Large intestine (tissue), 3 donors: Measurements from ENCODE around the gene RTN4IP1. TPM values are rescaled to one million over a fixed set of nuclear protein-coding genes. Genes with fewer than 3 reads are reported as not detected.
A peak's percentile ranks its signal among the peaks of the same experiment; 100 is the strongest.

Experiments
- DNase-seq, 2 donors: peaks; one replicate each; pipeline versions ENCODE4 v3.0.0 to v3.0.0-alpha.2; 2013
- H3K27ac ChIP-seq: one replicate; pipeline ENCODE4 v1.5.1; 2013; ENCODE audit warnings: low read length
- H3K27me3 ChIP-seq: 2 replicates; pipeline ENCODE4 v1.6.1; 2013; ENCODE audit warnings: low read length; ENCODE audit not compliant: control insufficient read depth, insufficient read depth
- H3K36me3 ChIP-seq: 2 replicates; pipeline ENCODE4 v1.6.1; 2013; ENCODE audit warnings: low read length; ENCODE audit not compliant: control insufficient read depth, insufficient read depth
- H3K4me1 ChIP-seq: one replicate; pipeline ENCODE4 v1.6.1; 2013; ENCODE audit warnings: low read length; ENCODE audit not compliant: control insufficient read depth, insufficient read depth
- H3K4me3 ChIP-seq: one replicate; pipeline ENCODE4 v1.5.1; 2013; ENCODE audit warnings: low read length
- H3K9me3 ChIP-seq: one replicate; pipeline ENCODE4 v1.6.1; 2013; ENCODE audit warnings: mild to moderate bottlenecking, low read depth, low read length, moderate library complexity; ENCODE audit not compliant: control insufficient read depth
- WGBS: methylation state at CpG from one replicate; pipeline ENCODE4 v1.1.5; 2013; ENCODE audit warnings: low lambda C conversion rate; ENCODE audit not compliant: insufficient coverage; 5-methylcytosine and 5-hydroxymethylcytosine counted together
- polyA plus RNA-seq: library from polyadenylated mRNA; unstranded; fragments of 120-200 nt; gene quantifications from one replicate; pipeline ENCODE4 v1.2.1, GENCODE V29; 2013

Gene RTN4IP1
- polyA plus RNA-seq, 1 donor: 6.8 TPM

GRCh38 chr6:106527117-106527516, 102.2 kb downstream of the RTN4IP1 start:
- peaks cover 8% of the 10 kb centered on the region for H3K36me3 ChIP-seq
- no CpG with 5 or more reads among the region's 2 CpGs for WGBS
- no peaks in the 10 kb centered on the region for H3K27me3 ChIP-seq
- no peak overlapping the region for H3K27ac ChIP-seq
- H3K4me3 ChIP-seq: no peak overlapping the region
- no peaks in the 10 kb centered on the region for H3K9me3 ChIP-seq
- H3K4me1 ChIP-seq: no peaks in the 10 kb centered on the region
- DNase-seq: no peak

GRCh38 chr6:106525882-106526275, 103.4 kb downstream of the RTN4IP1 start:
- H3K27ac ChIP-seq: no peak overlapping the region
- H3K27me3 ChIP-seq: no peaks in the 10 kb centered on the region
- peaks cover 2% of the 10 kb centered on the region for H3K36me3 ChIP-seq
- WGBS: 100% methylated on average over 1 of the region's 1 CpG
- no peaks in the 10 kb centered on the region for H3K4me1 ChIP-seq
- H3K9me3 ChIP-seq: no peaks in the 10 kb centered on the region
- DNase-seq: no peak
- no peak overlapping the region for H3K4me3 ChIP-seq

- Histone ChIP-seq H3K27ac (peak overlapping the region; percentile 38), H3K4me3 (no peak overlapping the region), H3K4me1 (no peaks in the 10 kb centered on the region), H3K27me3 (no peaks in the 10 kb centered on the region), H3K36me3 (peaks cover 4% of the 10 kb centered on the region), H3K9me3 (no peaks in the 10 kb centered on the region)
- 23% methylated on average over 6 of the region's 7 CpGs for whole genome bisulfite sequencing
- DNase-seq: peak in 1 of 2 donors; percentile 43
Measured at GRCh38 chr6:106525107-106525881, 104.0 kb downstream of the RTN4IP1 start.

DNA sequence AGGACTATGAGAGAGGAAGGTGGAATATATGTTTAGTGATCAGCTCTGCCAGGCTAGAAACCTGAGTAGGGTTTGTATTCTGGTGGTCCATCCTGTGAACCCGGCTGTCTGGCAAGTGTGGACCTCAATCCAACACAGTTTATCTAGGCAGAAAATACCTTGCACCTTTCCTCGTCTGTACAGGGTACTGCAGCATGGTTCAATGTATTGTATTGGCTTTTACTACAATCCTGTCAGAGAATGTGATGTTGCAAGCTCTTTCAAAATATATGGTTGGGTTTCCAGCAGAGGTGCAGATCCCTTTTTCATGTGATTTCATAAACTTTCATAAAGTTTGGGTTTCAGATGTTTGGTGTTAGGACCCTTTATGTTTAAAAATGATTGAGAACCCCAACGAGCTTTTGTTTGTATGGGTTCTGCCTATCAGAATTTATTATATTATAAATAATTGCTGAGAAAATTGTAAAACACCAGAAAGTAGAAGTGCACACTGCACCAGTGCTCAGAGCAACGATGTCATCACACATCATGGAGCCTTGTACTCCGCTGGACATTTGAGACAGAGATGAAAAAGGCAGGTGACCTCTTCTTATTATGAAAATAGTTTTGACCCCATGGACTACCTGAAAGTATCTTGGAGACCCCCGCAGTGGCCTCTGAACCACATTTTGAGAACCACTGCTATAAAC, 106.6 kb downstream of the RTN4IP1 start:
- 80% methylated on average over 1 of the region's 6 CpGs for WGBS
- Histone ChIP-seq H3K27me3 (no peaks in the 10 kb centered on the region), H3K4me1 (no peaks in the 10 kb centered on the region), H3K9me3 (no peaks in the 10 kb centered on the region), H3K36me3 (peaks cover 17% of the 10 kb centered on the region), H3K4me3 (no peak overlapping the region), H3K27ac (no peak overlapping the region)
- DNase-seq: no peak

Other genes starting within 250 kb of the RTN4IP1 start
- gene QRSL1, start 80 bp upstream of the RTN4IP1 start, polyA plus RNA-seq: 12.9 TPM